NCI-H2171 treated with DMSO at 0.1 percent for 48 hours (cell line): ENCODE measurements around the gene MYO15A.

Source experiments
- DNase-seq: peaks from one replicate; lab custom pipeline; 2025; lab: John Stamatoyannopoulos, UW

MYO15A gene

GRCh38 chr17:18108401-18109312 lies at the start of gene MYO15A:
Gene MYO15A, plus strand, starts transcription at chr17:18108756. Its CDS starts 10,045 bp downstream, at chr17:18118801.
- DNase-seq, result no peak

GRCh38 chr17:18059283-18059682 lies 49.3 kb upstream of the MYO15A start:
- no peak for DNase-seq

GRCh38 chr17:18064053-18064452 lies 44.5 kb upstream of the MYO15A start:
- no peak for DNase-seq

- no peak for DNase-seq
These were observed 43.0 kb upstream of the MYO15A start for GRCh38 chr17:18065546-18065945.

- no peak for DNase-seq
These were observed 41.7 kb upstream of the MYO15A start for GRCh38 chr17:18066866-18067265.

GRCh38 chr17:18069101-18069500 lies 39.5 kb upstream of the MYO15A start:
- DNase-seq, result no peak

GRCh38 chr17:18070861-18071340 lies 37.7 kb upstream of the MYO15A start:
- DNase-seq, result peak; percentile 79

GRCh38 chr17:18071751-18072150 lies 36.8 kb upstream of the MYO15A start:
- DNase-seq, result no peak

GRCh38 chr17:18074566-18075272 lies 33.8 kb upstream of the MYO15A start:
- no peak for DNase-seq

- no peak for DNase-seq
These were observed 31.6 kb upstream of the MYO15A start for GRCh38 chr17:18076936-18077335.

- DNase-seq, result no peak
These were observed 29.0 kb upstream of the MYO15A start for GRCh38 chr17:18079543-18079942.

GRCh38 chr17:18084256-18084655 lies 24.3 kb upstream of the MYO15A start:
- DNase-seq, result no peak

GRCh38 chr17:18087610-18088491 lies 20.7 kb upstream of the MYO15A start, which contains the start of gene DRG2:
Gene DRG2, plus strand, starts transcription at chr17:18087948. Its CDS starts 76 bp downstream, at chr17:18088024.
- DNase-seq, result peak; percentile 85

GRCh38 chr17:18089613-18090012 lies 18.9 kb upstream of the MYO15A start:
- no peak for DNase-seq

- DNase-seq, result peak; percentile 63
These were observed 14.7 kb upstream of the MYO15A start for GRCh38 chr17:18093616-18094408.

GRCh38 chr17:18094409-18094807 lies 14.1 kb upstream of the MYO15A start:
- no peak for DNase-seq

- no peak for DNase-seq
These were observed 9.0 kb upstream of the MYO15A start for GRCh38 chr17:18099516-18099915.

GRCh38 chr17:18100616-18101015 lies 7.9 kb upstream of the MYO15A start:
- DNase-seq, result no peak

GRCh38 chr17:18101828-18102227 lies 6.7 kb upstream of the MYO15A start:
- no peak for DNase-seq

- DNase-seq, result no peak
These were observed 5.9 kb upstream of the MYO15A start for GRCh38 chr17:18102640-18103039.

GRCh38 chr17:18105027-18105426 lies 3.5 kb upstream of the MYO15A start:
- no peak for DNase-seq
